Esophagus squamous epithelium (tissue), 5 donors: ENCODE results near the gene TMBIM6. TPM values are rescaled to one million over a fixed set of nuclear protein-coding genes. Genes with fewer than 3 reads are reported as not detected.

Source experiments
- DNase-seq: peaks from one replicate; lab custom pipeline; 2025; lab: John Stamatoyannopoulos, UW
- H3K27ac ChIP-seq, 4 donors: fragments of 200-600 bp; sonication (generic); one replicate each; pipeline ENCODE4 v1.5.1; 2016 to 2019; ENCODE audit warnings: mild to moderate bottlenecking in 1 of 4
- H3K27me3 ChIP-seq, 4 donors: fragments of 200-600 bp; sonication (generic); 1 replicate in 3 of 4; 2 replicates in 1 of 4; pipeline versions ENCODE4 v1.5.1 to v1.6.0; 2017 to 2021; ENCODE audit warnings: antibody characterized with exemption in 1 of 4
- H3K36me3 ChIP-seq, 3 donors: fragments of 200-600 bp; sonication (generic); one replicate each; pipeline ENCODE4 v1.5.1; 2016 to 2019
- H3K4me1 ChIP-seq, 3 donors: fragments of 200-600 bp; sonication (generic); one replicate each; pipeline ENCODE4 v1.5.1; 2017 to 2019
- H3K4me3 ChIP-seq, 4 donors: fragments of 200-600 bp; sonication (generic); 1 replicate in 3 of 4; 2 replicates in 1 of 4; pipeline ENCODE4 v1.5.1; 2016 to 2019; ENCODE audit warnings: mild to moderate bottlenecking in 2 of 4, moderate library complexity in 1 of 4
- H3K9me3 ChIP-seq, 3 donors: fragments of 200-600 bp; sonication (generic); one replicate each; pipeline ENCODE4 v1.5.1; 2016 to 2019
- POLR2A ChIP-seq, 4 donors: fragments of 450-650 bp; IDR thresholded peaks; one replicate each; pipeline ENCODE4 v1.6.1; 2017; ENCODE audit warnings: antibody characterized with exemption in 4 of 4, mild to moderate bottlenecking in 4 of 4, moderate library complexity in 3 of 4
- WGBS, 2 donors: methylation state at CpG; one replicate each; pipeline ENCODE4 v1.1.5; 2018; 5-methylcytosine and 5-hydroxymethylcytosine counted together
- intact Hi-C: fragments of 100-400 bp; cut with DNase I; formaldehyde crosslinking; loops from one replicate; pipeline ENCODE4 v1.15.0; 2022
- total RNA-seq, 4 donors: library from RNA; depleted of rRNA; stranded (reverse); fragments of >200 nt; gene quantifications; one replicate each; pipeline ENCODE4 v1.1.0, GENCODE V29; 2016
- TF ChIP-seq, protein P1 (sequence below), 6 experiments: fragments of 450-650 bp in 4 of 6; fragments of 200-600 bp in 2 of 6; sonication (generic) in 2 of 6; IDR thresholded peaks; one replicate each; pipeline ENCODE4 v1.5.1; 2016 to 2019; ENCODE audit warnings: antibody characterized with exemption in 6 of 6, mild to moderate bottlenecking in 4 of 6, moderate library complexity in 4 of 6
- donor health status: DM: yes; HTN: yes; CAD: no.

Gene TMBIM6
- total RNA-seq, 4 donors from 2014 or later, result 307 to 444 (median 343) TPM

DNA sequence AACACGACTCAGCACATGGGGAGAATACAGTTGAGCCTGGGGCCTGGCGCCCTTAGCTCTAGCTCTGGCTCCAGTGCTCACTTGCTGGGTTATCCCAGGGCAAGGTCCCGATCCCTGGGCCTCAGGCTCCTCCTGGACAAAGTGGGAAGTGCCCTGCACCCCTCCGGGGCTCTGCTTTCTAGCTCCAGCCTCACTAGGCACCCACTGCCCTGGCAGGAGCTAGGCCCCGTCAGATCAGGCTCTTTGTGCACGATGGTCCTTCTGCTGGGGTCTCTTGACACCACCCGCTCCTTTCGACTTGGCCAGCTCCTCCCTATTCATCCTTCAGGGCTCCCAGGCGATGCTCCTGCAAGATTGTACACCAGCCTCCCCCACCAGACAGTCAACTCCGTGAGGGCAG, 63.5 kb downstream of the TMBIM6 start:
- Histone ChIP-seq H3K27me3 (no peaks in the 10 kb centered on the region), H3K27ac (no peak overlapping the region), H3K4me3 (no peak overlapping the region), H3K9me3 (no peaks in the 10 kb centered on the region), H3K36me3 (peaks cover 6 to 62% (median 7%) of the 10 kb centered on the region in 3 donors), H3K4me1 (peaks cover 0 to 29% (median 9%) of the 10 kb centered on the region in 3 donors)
- intact Hi-C loops, result no loop called here
- no peak for TF ChIP-seq POLR2A (IDR thresholded peaks at IDR 0.05)
- TF ChIP-seq, protein P1, sequence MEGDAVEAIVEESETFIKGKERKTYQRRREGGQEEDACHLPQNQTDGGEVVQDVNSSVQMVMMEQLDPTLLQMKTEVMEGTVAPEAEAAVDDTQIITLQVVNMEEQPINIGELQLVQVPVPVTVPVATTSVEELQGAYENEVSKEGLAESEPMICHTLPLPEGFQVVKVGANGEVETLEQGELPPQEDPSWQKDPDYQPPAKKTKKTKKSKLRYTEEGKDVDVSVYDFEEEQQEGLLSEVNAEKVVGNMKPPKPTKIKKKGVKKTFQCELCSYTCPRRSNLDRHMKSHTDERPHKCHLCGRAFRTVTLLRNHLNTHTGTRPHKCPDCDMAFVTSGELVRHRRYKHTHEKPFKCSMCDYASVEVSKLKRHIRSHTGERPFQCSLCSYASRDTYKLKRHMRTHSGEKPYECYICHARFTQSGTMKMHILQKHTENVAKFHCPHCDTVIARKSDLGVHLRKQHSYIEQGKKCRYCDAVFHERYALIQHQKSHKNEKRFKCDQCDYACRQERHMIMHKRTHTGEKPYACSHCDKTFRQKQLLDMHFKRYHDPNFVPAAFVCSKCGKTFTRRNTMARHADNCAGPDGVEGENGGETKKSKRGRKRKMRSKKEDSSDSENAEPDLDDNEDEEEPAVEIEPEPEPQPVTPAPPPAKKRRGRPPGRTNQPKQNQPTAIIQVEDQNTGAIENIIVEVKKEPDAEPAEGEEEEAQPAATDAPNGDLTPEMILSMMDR (IDR thresholded peaks at IDR 0.05), result no peak
- WGBS, 2 donors, result 88 to 94% methylated on average over 3 to 9 of the region's 10 CpGs
- DNase-seq, result no peak

DNA sequence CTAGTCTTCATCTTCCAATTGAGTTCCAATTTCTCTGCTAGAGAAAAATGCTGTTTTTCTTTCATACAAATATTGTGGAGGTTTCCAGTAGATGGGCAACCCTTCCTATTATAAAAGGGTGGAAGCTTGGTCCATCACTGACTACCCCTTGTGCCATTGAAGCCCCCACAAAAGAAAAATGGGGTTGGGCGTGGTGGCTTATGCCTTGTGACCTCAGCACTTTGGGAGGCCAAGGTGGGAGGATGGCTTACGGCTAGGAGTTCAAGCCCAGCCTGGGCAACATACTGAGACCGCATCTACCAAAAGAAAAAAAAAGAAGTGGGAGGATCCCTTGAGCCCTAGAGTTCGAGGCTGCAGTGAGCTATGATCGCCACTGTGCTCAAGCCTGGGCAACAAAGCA, 64.1 kb downstream of the TMBIM6 start:
- Histone ChIP-seq H3K4me3 (no peak overlapping the region), H3K27ac (no peak overlapping the region), H3K4me1 (peaks cover 0 to 35% (median 15%) of the 10 kb centered on the region in 3 donors), H3K9me3 (no peaks in the 10 kb centered on the region), H3K36me3 (peaks cover 6 to 56% (median 7%) of the 10 kb centered on the region in 3 donors), H3K27me3 (no peaks in the 10 kb centered on the region)
- no peak for DNase-seq
- TF ChIP-seq POLR2A (IDR thresholded peaks at IDR 0.05), result no peak
- TF ChIP-seq, protein P1 (IDR thresholded peaks at IDR 0.05), result no peak
- intact Hi-C loops, result no loop called here
- WGBS, 2 donors, result 81 to 89% methylated on average over 5 of the region's 5 CpGs

DNA sequence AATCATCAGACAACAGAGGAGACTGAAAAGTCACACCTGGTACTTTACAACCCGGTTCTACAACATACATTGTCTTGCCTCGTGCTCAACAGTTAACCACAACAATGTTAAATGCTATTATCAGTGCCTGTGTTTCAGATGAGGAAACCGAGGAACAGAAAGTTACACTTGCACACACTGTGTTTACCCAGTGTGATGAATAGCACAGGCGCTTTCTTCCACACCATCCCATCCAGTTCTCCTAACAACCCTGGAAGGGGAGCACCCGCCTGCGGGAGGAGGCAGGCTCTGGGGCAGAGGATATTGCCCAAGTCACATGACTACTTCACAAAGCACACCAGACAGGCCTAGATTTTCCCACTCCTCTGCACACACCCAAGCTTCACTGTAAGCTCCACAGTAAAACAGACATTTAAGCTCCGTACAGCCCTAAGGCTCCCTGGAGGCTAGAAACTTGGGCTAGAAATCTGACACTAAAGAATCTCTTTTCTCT, 65.0 kb downstream of the TMBIM6 start:
- peaks cover 0 to 35% (median 15%) of the 10 kb centered on the region in 3 donors for H3K4me1 ChIP-seq
- H3K27ac ChIP-seq, result no peak overlapping the region
- H3K27me3 ChIP-seq, result no peaks in the 10 kb centered on the region
- no peaks in the 10 kb centered on the region for H3K9me3 ChIP-seq
- DNase-seq, result no peak
- H3K36me3 ChIP-seq, result peaks cover 2 to 46% (median 6%) of the 10 kb centered on the region in 3 donors
- no peak overlapping the region for H3K4me3 ChIP-seq
- intact Hi-C loops, result no loop called here
- WGBS, 2 donors, result 81 to 85% methylated on average over 7 of the region's 7 CpGs
- TF ChIP-seq, protein P1 (IDR thresholded peaks at IDR 0.05), result no peak
- TF ChIP-seq POLR2A (IDR thresholded peaks at IDR 0.05), result no peak

DNA sequence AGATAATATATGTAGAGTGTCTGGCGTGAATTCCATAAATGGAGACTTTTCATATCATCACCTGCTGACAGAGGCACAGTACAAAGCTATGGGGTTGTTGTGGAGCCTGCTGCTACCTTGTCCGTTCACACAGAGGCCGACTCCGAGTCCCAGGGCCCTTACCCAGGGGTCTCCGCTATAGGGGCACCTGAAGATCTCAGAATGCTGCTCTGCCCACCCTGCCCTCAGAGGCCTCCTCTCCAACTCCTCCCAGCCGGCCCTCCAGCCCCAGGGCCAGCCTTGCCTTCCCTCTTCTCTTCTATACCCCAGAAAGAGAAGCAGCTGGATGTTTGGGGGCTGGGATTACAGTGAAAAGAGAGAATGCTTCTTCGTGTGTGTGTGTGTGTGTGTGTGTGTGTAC, 65.5 kb downstream of the TMBIM6 start:
- TF ChIP-seq, protein P1 (IDR thresholded peaks at IDR 0.05), result no peak
- no peak for TF ChIP-seq POLR2A (IDR thresholded peaks at IDR 0.05)
- Histone ChIP-seq H3K27ac (no peak overlapping the region), H3K9me3 (no peaks in the 10 kb centered on the region), H3K4me1 (peaks cover 0 to 35% (median 15%) of the 10 kb centered on the region in 3 donors), H3K36me3 (peaks cover 0 to 41% (median 3%) of the 10 kb centered on the region in 3 donors), H3K27me3 (no peaks in the 10 kb centered on the region), H3K4me3 (no peak overlapping the region)
- 56 to 95% methylated on average over 2 to 7 of the region's 7 CpGs for WGBS, 2 donors
- intact Hi-C loops, result no loop called here
- no peak for DNase-seq

DNA sequence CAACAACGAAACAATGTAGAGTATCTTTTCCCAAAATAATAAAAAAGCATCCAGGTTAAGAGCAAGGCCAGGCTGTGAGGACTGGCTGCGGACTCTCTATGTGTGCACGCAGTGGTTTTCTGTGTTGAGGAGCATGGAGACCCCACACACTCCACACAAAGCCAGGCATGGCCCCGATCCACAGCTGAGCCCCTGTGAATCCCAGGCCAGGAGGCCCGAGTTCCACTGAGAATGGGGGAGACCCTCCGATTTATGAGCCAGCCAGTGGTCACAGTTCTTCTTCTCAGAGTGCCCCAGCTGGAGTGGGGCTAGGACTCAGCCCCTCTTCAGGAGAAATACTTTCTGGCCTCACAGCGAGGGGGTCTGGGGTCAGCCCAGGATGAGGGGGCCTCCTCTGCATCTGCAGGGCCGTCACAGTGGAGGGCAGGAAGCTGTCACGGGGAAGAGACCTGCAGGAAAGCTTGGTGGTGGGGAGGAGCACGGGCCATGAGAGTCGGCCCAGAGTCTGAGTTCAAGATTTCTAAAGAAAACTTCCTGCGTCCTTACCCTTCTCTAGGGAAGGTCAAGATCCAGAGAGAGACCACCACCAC, 66.7 kb downstream of the TMBIM6 start:
- TF ChIP-seq, protein P1 (IDR thresholded peaks at IDR 0.05), result no peak
- no peak for TF ChIP-seq POLR2A (IDR thresholded peaks at IDR 0.05)
- H3K27me3 ChIP-seq, result no peaks in the 10 kb centered on the region
- DNase-seq, result no peak
- intact Hi-C loops, result no loop called here
- 83 to 95% methylated on average over 5 of the region's 12 CpGs for WGBS, 2 donors
- peaks cover 0 to 35% (median 15%) of the 10 kb centered on the region in 3 donors for H3K4me1 ChIP-seq
- H3K27ac ChIP-seq, result peak overlapping the region in 3 of 4 donors; percentile 49 to 91 (median 83)
- peaks cover 0 to 29% (median 0%) of the 10 kb centered on the region in 3 donors for H3K36me3 ChIP-seq
- no peaks in the 10 kb centered on the region for H3K9me3 ChIP-seq
- no peak overlapping the region for H3K4me3 ChIP-seq
